Measurements from ENCODE around the gene GJC2.

- no peak for TF ChIP-seq CTCF (IDR thresholded peaks at IDR 0.05; ENCODE audit: borderline replicate concordance, extremely low read depth, low read length, poor library complexity, severe bottlenecking)
- no peak for TF ChIP-seq EZH2 (IDR thresholded peaks at IDR 0.05; ENCODE audit: borderline replicate concordance, low read depth, low read length, severe bottlenecking)
Measured at GRCh38 chr1:228164561-228165371, 15.0 kb downstream of the GJC2 start.

All from DND-41 (cell line).